ENCODE data around the gene NDST1. TPM values are rescaled to one million over a fixed set of nuclear protein-coding genes. Genes with fewer than 3 reads are reported as not detected.

Gene NDST1
- total and polyA plus RNA-seq, 10 of the 15 experiments (the other 5 are each of a cell fraction or from before 2014, with no cell fraction given): 0.20 to 53.5 (median 12.9) TPM

GRCh38 chr5:150587856-150588595, 80.1 kb downstream of the NDST1 start (continued):
- TF ChIP-seq PRDM15 (CRISPR knock-in tag; IDR thresholded peaks at IDR 0.05): no peak
- no peak for TF ChIP-seq BHLHE40 (IDR thresholded peaks at IDR 0.05; ENCODE audit: borderline replicate concordance in 1 of 2, low read depth in 2 of 2, low read length in 1 of 2)
- TF ChIP-seq SPI1 (IDR thresholded peaks at IDR 0.05; ENCODE audit: borderline replicate concordance, insufficient read depth, low read depth, low read length): no peak
- no peak for TF ChIP-seq NR2C2 (IDR thresholded peaks at IDR 0.05; ENCODE audit: borderline replicate concordance, control insufficient read depth, insufficient read length, low read depth)
- TF ChIP-seq ZNF274 (IDR thresholded peaks at IDR 0.05; ENCODE audit: insufficient read depth, insufficient read length): no peak

- POLR2A ChIA-PET: interaction anchor here (1.3 to 3.7 kb wide), 2 partner anchors 32 to 37 kb away, joined by 3 to 25 read pairs; no protein-coding TSS in a partner anchor
- H3K4me1 ChIP-seq (ENCODE audit: control insufficient read depth, insufficient read depth, low read length): peaks cover 13% of the 10 kb centered on the region
- 11% methylated on average over 1 of the region's 1 CpG for WGBS (ENCODE audit: insufficient coverage, insufficient replicate concordance, low lambda C conversion rate, missing lambda C conversion rate)
- DNase-seq (ENCODE audit: low read depth, low spot score): no peak
- H3K4me3 ChIP-seq: no peak overlapping the region
- no peak overlapping the region for H3K9ac ChIP-seq (ENCODE audit: control insufficient read depth, insufficient read depth, low read length)
- H3K4me2 ChIP-seq (ENCODE audit: control insufficient read depth, insufficient read depth): no peak overlapping the region
- in situ Hi-C loops (cut with MboI): no loop called here
- RAD21 ChIA-PET (ENCODE audit: unreplicated experiment): interaction anchor here (1.0 kb wide), 1 partner anchor 66 kb away, joined by 3 read pairs; no protein-coding TSS in a partner anchor
- H3K9me3 ChIP-seq (replicated peaks; ENCODE audit: control insufficient read depth, insufficient read depth, low read length): no peaks in the 10 kb centered on the region
- CTCF ChIA-PET: interaction anchor here (2.3 kb wide), 1 partner anchor 38 kb away, joined by 15 read pairs; no protein-coding TSS in a partner anchor
- no peaks in the 10 kb centered on the region for H4K20me1 ChIP-seq (ENCODE audit: control insufficient read depth, insufficient read depth)
- ATAC-seq: no peak
- intact Hi-C loops (cut with micrococcal nuclease; ENCODE audit: unreplicated experiment): no loop called here
- no peak overlapping the region for H2AFZ ChIP-seq (ENCODE audit: control insufficient read depth, low read depth, low read length)
- H3K27me3 ChIP-seq (replicated peaks in 1 of 2; ENCODE audit: control insufficient read depth in 2 of 2, insufficient read depth in 2 of 2, low read length in 1 of 2): no peaks in the 10 kb centered on the region; a peak in 1 of 4 replicates
- no peak overlapping the region for H3K27ac ChIP-seq (ENCODE audit: control insufficient read depth, insufficient read depth)
- no peaks in the 10 kb centered on the region for H3K36me3 ChIP-seq (ENCODE audit: control insufficient read depth in 2 of 2, insufficient read depth in 2 of 2, low read length in 1 of 2)
- BruUV-seq (replicated peaks): no TSS peak
- FAIRE-seq: no peak
- SMC1A ChIA-PET (ENCODE audit: uncharacterized antibody, unreplicated experiment): interaction anchor here (1.5 to 1.8 kb wide), 2 partner anchors 9 to 37 kb away, joined by 4 to 6 read pairs; no protein-coding TSS in a partner anchor
- no peaks in the 10 kb centered on the region for H3K79me2 ChIP-seq (ENCODE audit: control insufficient read depth, insufficient read depth, low read length)
- no peak for TF ChIP-seq HSF1 (IDR thresholded peaks at IDR 0.05; ENCODE audit: low read depth, low read length)
- TF ChIP-seq KAT2A (conservative IDR thresholded peaks at IDR 0.05; ENCODE audit: control insufficient read depth, low read depth, low read length): no peak
- no peak for TF ChIP-seq CHD1 (IDR thresholded peaks at IDR 0.05; ENCODE audit: low read depth, low read length)
- no peak for TF ChIP-seq EED (IDR thresholded peaks at IDR 0.05; ENCODE audit: low read depth)
- TF ChIP-seq TCF12 (IDR thresholded peaks at IDR 0.05; ENCODE audit: low read depth, low read length): no peak
- no peak for TF ChIP-seq SIN3A (IDR thresholded peaks at IDR 0.05; ENCODE audit: low read depth, low read length)
- no peak for TF ChIP-seq NFXL1 (IDR thresholded peaks at IDR 0.05; ENCODE audit: borderline replicate concordance)
- no peak for TF ChIP-seq PKNOX1 (IDR thresholded peaks at IDR 0.05)
- TF ChIP-seq ZNF622 (IDR thresholded peaks at IDR 0.05): no peak
- TF ChIP-seq MYC (IDR thresholded peaks at IDR 0.05; ENCODE audit: insufficient read depth, insufficient read length, insufficient replicate concordance, low read length, severe bottlenecking): no peak
- TF ChIP-seq STAT1 (conservative IDR thresholded peaks at IDR 0.05): no peak
These were observed 80.6 kb downstream of the NDST1 start for GRCh38 chr5:150588596-150588890.

All from GM12878 (cell line).